Right lobe of liver (tissue), 4 donors: ENCODE results near the gene CD7.

ENCODE experiments used
- CTCF ChIP-seq, 4 donors: fragments of 200-600 bp in 3 of 4; fragments of 450-650 bp in 1 of 4; IDR thresholded peaks; one replicate each; pipeline versions ENCODE4 v1.5.1 to v1.8.0; 2016 to 2022; ENCODE audit warnings: antibody characterized with exemption in 4 of 4, mild to moderate bottlenecking in 2 of 4
- POLR2A ChIP-seq: fragments of 450-650 bp; IDR thresholded peaks from one replicate; pipeline ENCODE4 v1.6.1; 2017; ENCODE audit warnings: antibody characterized with exemption, mild to moderate bottlenecking
- donor health status: DM: no; HTN: no; CAD: no.
- donor health status: DM: no; HTN: no; CAD: no.
- donor health status: DM: no; HTN: yes; CAD: no.

GRCh38 chr17:82348866-82349265 is 31.5 kb upstream of the CD7 start:
- TF ChIP-seq CTCF (IDR thresholded peaks at IDR 0.05) (no peak), POLR2A (no peak)
